Transverse colon (tissue), 4 donors: ENCODE results near the gene MDGA2. TPM values are rescaled to one million over a fixed set of nuclear protein-coding genes. Genes with fewer than 3 reads are reported as not detected.

ENCODE experiments used
- DNase-seq: peaks from one replicate; pipeline ENCODE4 v3.0.0-alpha.2; 2019
- H3K27ac ChIP-seq, 4 donors: fragments of 200-600 bp; sonication (generic); 2 replicates each; pipeline ENCODE4 v1.5.1; 2016 to 2018; ENCODE audit warnings: inconsistent platforms in 4 of 4
- H3K27me3 ChIP-seq: fragments of 200-600 bp; sonication (generic); 2 replicates; pipeline ENCODE4 v1.5.1; 2017; ENCODE audit warnings: inconsistent platforms
- H3K36me3 ChIP-seq, 4 donors: fragments of 200-600 bp; sonication (generic); 2 replicates each; pipeline ENCODE4 v1.5.1; 2017 to 2019; ENCODE audit warnings: inconsistent platforms in 4 of 4
- H3K4me1 ChIP-seq, 4 donors: fragments of 200-600 bp; sonication (generic); 2 replicates each; pipeline ENCODE4 v1.5.1; 2017 to 2020; ENCODE audit warnings: inconsistent platforms in 4 of 4
- H3K4me3 ChIP-seq, 4 donors: fragments of 200-600 bp; sonication (generic); 1 replicate in 1 of 4; 2 replicates in 3 of 4; pipeline versions ENCODE4 v1.5.1 to v1.6.1; 2017 to 2019; ENCODE audit warnings: inconsistent platforms in 4 of 4
- H3K9me3 ChIP-seq, 2 donors: fragments of 200-600 bp; sonication (generic); 2 replicates each; pipeline ENCODE4 v1.5.1; 2017 to 2019; ENCODE audit warnings: inconsistent platforms in 2 of 2
- CTCF ChIP-seq, 5 experiments: fragments of 200-600 bp in 3 of 5; fragments of 450-650 bp in 2 of 5; sonication (generic) in 3 of 5; IDR thresholded peaks; 1 replicate in 2 of 5; 2 replicates in 3 of 5; pipeline ENCODE4 v1.5.1; 2016 to 2017; ENCODE audit warnings: antibody characterized with exemption in 5 of 5, inconsistent platforms in 3 of 5, mild to moderate bottlenecking in 2 of 5, moderate library complexity in 1 of 5
- EP300 ChIP-seq: sonication (generic); formaldehyde crosslinking; IDR thresholded peaks from one replicate; pipeline ENCODE4 v1.6.1; 2017; ENCODE audit warnings: antibody characterized with exemption, low read depth
- POLR2A ChIP-seq: fragments of 450-650 bp; IDR thresholded peaks from one replicate; pipeline ENCODE4 v1.6.1; 2016; ENCODE audit warnings: antibody characterized with exemption, mild to moderate bottlenecking, moderate library complexity
- POLR2AphosphoS5 ChIP-seq, 3 donors: sonication (generic); formaldehyde crosslinking; IDR thresholded peaks; one replicate each; pipeline ENCODE4 v1.6.1; 2016; ENCODE audit warnings: antibody characterized with exemption in 3 of 3
- whole genome bisulfite sequencing, 2 donors: methylation state at CpG; one replicate each; pipeline ENCODE4 v1.1.5; 2018; ENCODE audit warnings: low coverage in 1 of 2; 5-methylcytosine and 5-hydroxymethylcytosine counted together
- in situ Hi-C, 4 donors: fragments of 200-750 bp; cut with MboI; loops; one replicate each; pipeline versions ENCODE4 v1.15.0 to v1.15.1; 2017; ENCODE audit warnings: low sequenced_read_pairs in 3 of 4, low pct_ligation_motif_present in 1 of 4, low pct_unique_long_range_greater_than_20kb in 1 of 4
- intact Hi-C: fragments of 100-400 bp; cut with DNase I; formaldehyde crosslinking; loops from one replicate; pipeline ENCODE4 v1.15.1; 2023; ENCODE audit warnings: low total_unique reads
- total RNA-seq, 4 donors: library from RNA; depleted of rRNA; stranded (reverse); fragments of >200 nt; gene quantifications; one replicate each; pipeline ENCODE4 v1.1.0, GENCODE V29; 2016

MDGA2 gene
- total RNA-seq, 4 donors from 2014 or later: not detected

- WGBS, 2 donors: 81 to 83% methylated on average over 1 of the region's 1 CpG
- Histone ChIP-seq H3K27ac (no peak overlapping the region), H3K9me3 (no peaks in the 10 kb centered on the region), H3K4me1 (no peaks in the 10 kb centered on the region), H3K27me3 (no peaks in the 10 kb centered on the region), H3K4me3 (no peak overlapping the region), H3K36me3 (no peaks in the 10 kb centered on the region)
- in situ Hi-C loops: no loop called here
- TF ChIP-seq POLR2A (no peak), CTCF (IDR thresholded peaks at IDR 0.05) (no peak), EP300 (no peak), POLR2AphosphoS5 (IDR thresholded peaks at IDR 0.05) (no peak)
- DNase-seq: no peak
- intact Hi-C loops: no loop called here
Measured at GRCh38 chr14:47211263-47211662, 464.1 kb downstream of the MDGA2 start.

GRCh38 chr14:47210099-47210498, 465.3 kb downstream of the MDGA2 start:
- no peaks in the 10 kb centered on the region for H3K36me3 ChIP-seq
- intact Hi-C loops (no loop called here), in situ Hi-C loops (no loop called here)
- no peaks in the 10 kb centered on the region for H3K9me3 ChIP-seq
- no peaks in the 10 kb centered on the region for H3K27me3 ChIP-seq
- DNase-seq: no peak
- no peak overlapping the region for H3K27ac ChIP-seq
- H3K4me1 ChIP-seq: no peaks in the 10 kb centered on the region
- TF ChIP-seq POLR2A (no peak), POLR2AphosphoS5 (IDR thresholded peaks at IDR 0.05) (no peak), CTCF (IDR thresholded peaks at IDR 0.05) (no peak), EP300 (no peak)
- H3K4me3 ChIP-seq: no peak overlapping the region

- Histone ChIP-seq H3K27me3 (no peaks in the 10 kb centered on the region), H3K9me3 (no peaks in the 10 kb centered on the region), H3K36me3 (no peaks in the 10 kb centered on the region), H3K27ac (no peak overlapping the region), H3K4me3 (no peak overlapping the region), H3K4me1 (no peaks in the 10 kb centered on the region)
- in situ Hi-C loops: no loop called here
- TF ChIP-seq POLR2A (no peak), EP300 (no peak), CTCF (IDR thresholded peaks at IDR 0.05) (no peak), POLR2AphosphoS5 (IDR thresholded peaks at IDR 0.05) (no peak)
- intact Hi-C loops: no loop called here
- DNase-seq: no peak
- WGBS, 2 donors: 28 to 68% methylated on average over 2 of the region's 2 CpGs
Measured at GRCh38 chr14:47208434-47208833, 467.0 kb downstream of the MDGA2 start.

- DNase-seq: no peak
- no peak overlapping the region for H3K4me3 ChIP-seq
- no peaks in the 10 kb centered on the region for H3K4me1 ChIP-seq
- 53 to 55% methylated on average over 3 of the region's 3 CpGs for WGBS, 2 donors
- no peaks in the 10 kb centered on the region for H3K27me3 ChIP-seq
- H3K27ac ChIP-seq: no peak overlapping the region
- in situ Hi-C loops (no loop called here), intact Hi-C loops (no loop called here)
- no peaks in the 10 kb centered on the region for H3K36me3 ChIP-seq
- no peaks in the 10 kb centered on the region for H3K9me3 ChIP-seq
- TF ChIP-seq POLR2AphosphoS5 (IDR thresholded peaks at IDR 0.05) (no peak), EP300 (no peak), CTCF (IDR thresholded peaks at IDR 0.05) (no peak), POLR2A (no peak)
Measured at GRCh38 chr14:47207617-47208016, 467.8 kb downstream of the MDGA2 start.
